Right lobe of liver (tissue), 4 donors: Measurements from ENCODE around the gene MYBL2.

Source experiments
- CTCF ChIP-seq, 4 donors: fragments of 200-600 bp in 3 of 4; fragments of 450-650 bp in 1 of 4; IDR thresholded peaks; one replicate each; pipeline versions ENCODE4 v1.5.1 to v1.8.0; 2016 to 2022; ENCODE audit warnings: antibody characterized with exemption in 4 of 4, mild to moderate bottlenecking in 2 of 4
- POLR2A ChIP-seq: fragments of 450-650 bp; IDR thresholded peaks from one replicate; pipeline ENCODE4 v1.6.1; 2017; ENCODE audit warnings: antibody characterized with exemption, mild to moderate bottlenecking
- donor health status: DM: no; HTN: no; CAD: no.
- donor health status: DM: no; HTN: no; CAD: no.
- donor health status: DM: no; HTN: yes; CAD: no.

- TF ChIP-seq CTCF (IDR thresholded peaks at IDR 0.05): no peak
- TF ChIP-seq POLR2A: no peak
Measured at GRCh38 chr20:43755390-43755789, 88.5 kb downstream of the MYBL2 start.
